T-helper 2 cell treated with Interferon-gamma antibody and Interleukin-4, amounts not matched to agents 5 μg/mL and 100 μg/mL, for 36 hours (primary cell): Measurements from ENCODE around the gene TRPV5.

ENCODE experiments used
- DNase-seq: peaks from one replicate; pipeline ENCODE4 v3.0.0; 2021; ENCODE audit warnings: low spot score
- H3K27ac Mint-ChIP-seq: one replicate; pipeline ENCODE4 v1.8.0; 2021; ENCODE audit warnings: mild to moderate bottlenecking, mixed read lengths
- H3K27me3 Mint-ChIP-seq: one replicate; pipeline ENCODE4 v1.8.0; 2021; ENCODE audit warnings: low read depth, mixed read lengths
- H3K36me3 Mint-ChIP-seq: one replicate; pipeline ENCODE4 v1.8.0; 2021; ENCODE audit warnings: low read depth, mixed read lengths
- H3K4me1 Mint-ChIP-seq: one replicate; pipeline ENCODE4 v1.8.0; 2021; ENCODE audit warnings: low read depth, mixed read lengths
- H3K4me3 Mint-ChIP-seq: one replicate; pipeline ENCODE4 v1.8.0; 2022; ENCODE audit warnings: mild to moderate bottlenecking, moderate library complexity, mixed read lengths
- H3K9me3 Mint-ChIP-seq: one replicate; pipeline ENCODE4 v1.8.0; 2021; ENCODE audit warnings: mixed read lengths

Gene TRPV5

DNA sequence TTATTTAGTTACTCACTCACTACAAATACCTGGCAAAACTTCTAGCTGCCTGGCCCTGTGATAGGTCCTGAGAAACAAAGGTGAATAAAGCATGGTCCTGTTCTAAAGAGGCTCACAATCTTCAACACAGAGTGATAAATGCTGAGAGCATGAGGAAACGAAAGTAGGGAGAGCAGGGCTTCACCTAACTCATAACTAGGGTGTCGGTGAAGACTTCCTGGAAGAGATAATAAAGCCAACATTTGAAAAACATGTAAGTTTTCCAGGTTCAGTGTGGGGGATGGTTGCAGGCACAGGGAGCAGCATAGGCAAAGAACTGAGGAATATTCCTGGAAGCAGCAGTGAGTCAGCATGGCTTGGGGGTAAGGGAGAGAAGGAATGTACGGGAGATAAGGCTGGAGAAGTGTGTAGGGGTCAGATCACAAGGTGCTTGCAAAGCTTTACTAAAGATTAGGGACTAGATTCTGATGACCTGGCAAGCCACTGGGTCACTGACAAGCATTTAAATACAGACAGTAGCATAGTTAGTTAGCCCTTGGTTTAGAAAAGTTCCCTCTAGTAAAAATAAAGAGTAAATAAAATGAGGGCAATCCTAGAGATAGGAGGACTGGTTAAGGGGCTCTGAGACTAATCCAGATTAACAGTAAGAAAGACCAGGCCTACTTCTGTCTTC lies 23.5 kb upstream of the TRPV5 start:
- DNase-seq = no peak
- Mint-ChIP-seq H3K36me3 (no peaks in the 10 kb centered on the region), H3K4me3 (no peak overlapping the region), H3K4me1 (peaks cover 2% of the 10 kb centered on the region), H3K9me3 (peaks cover 8% of the 10 kb centered on the region), H3K27me3 (peaks cover 20% of the 10 kb centered on the region), H3K27ac (no peak overlapping the region)

DNA sequence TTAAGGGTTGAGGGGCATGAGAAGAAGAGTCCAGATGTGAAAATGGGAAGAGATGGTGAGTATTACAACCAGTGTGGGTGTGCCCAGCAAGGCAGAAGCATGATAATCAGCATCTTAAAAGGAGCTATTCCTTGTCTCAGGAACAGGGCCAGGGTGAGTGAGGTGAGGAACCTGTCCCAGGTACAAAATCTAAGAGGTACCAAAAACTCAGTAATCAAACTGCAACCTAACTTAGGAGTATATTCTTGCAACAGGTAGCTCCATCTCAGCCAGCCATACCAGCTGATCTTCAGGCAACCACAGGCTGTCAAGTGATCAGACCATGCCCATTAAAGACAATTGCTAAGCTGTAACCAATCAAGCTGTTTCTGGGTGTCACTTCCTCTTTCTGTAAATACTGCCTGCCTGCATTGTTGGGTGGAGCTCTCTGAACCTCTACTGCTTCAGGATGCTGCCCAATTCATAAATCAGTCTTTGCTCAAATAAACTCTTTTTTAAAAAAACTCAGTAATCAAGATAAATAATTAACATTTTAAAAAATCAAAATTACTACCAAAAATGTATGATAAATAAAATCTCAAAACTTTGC lies 21.2 kb upstream of the TRPV5 start:
- Mint-ChIP-seq H3K36me3 (no peaks in the 10 kb centered on the region), H3K27ac (no peak overlapping the region), H3K4me3 (no peak overlapping the region), H3K27me3 (peaks cover 20% of the 10 kb centered on the region), H3K4me1 (peaks cover 2% of the 10 kb centered on the region), H3K9me3 (peaks cover 8% of the 10 kb centered on the region)
- DNase-seq = no peak

GRCh38 chr7:142950235-142950634 lies 16.7 kb upstream of the TRPV5 start:
- Mint-ChIP-seq H3K4me3 (no peak overlapping the region), H3K27ac (no peak overlapping the region), H3K36me3 (no peaks in the 10 kb centered on the region), H3K4me1 (no peaks in the 10 kb centered on the region), H3K27me3 (peaks cover 7% of the 10 kb centered on the region), H3K9me3 (no peaks in the 10 kb centered on the region)
- DNase-seq = no peak

DNA sequence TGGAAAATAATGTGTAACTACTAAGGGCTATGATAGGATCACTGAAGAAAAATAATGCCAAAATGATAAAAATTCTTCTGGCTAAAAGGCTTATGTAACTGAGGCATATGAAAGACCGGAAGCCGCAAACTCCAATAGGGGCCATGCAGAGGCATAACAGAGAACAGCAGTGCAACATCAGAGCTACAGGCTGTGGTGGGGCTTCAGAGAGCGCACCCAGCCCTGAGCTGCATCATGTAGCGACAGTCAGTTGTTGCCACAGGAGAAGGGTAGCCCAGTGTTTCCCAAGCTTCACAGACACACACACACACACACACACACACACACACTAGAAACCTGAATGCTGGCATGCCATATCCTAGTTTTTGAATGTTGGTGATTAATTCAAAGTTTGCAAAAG lies 15.1 kb upstream of the TRPV5 start:
- peaks cover 7% of the 10 kb centered on the region for H3K27me3 Mint-ChIP-seq
- no peak overlapping the region for H3K4me3 Mint-ChIP-seq
- no peak for DNase-seq
- H3K36me3 Mint-ChIP-seq = no peaks in the 10 kb centered on the region
- no peaks in the 10 kb centered on the region for H3K4me1 Mint-ChIP-seq
- H3K9me3 Mint-ChIP-seq = no peaks in the 10 kb centered on the region
- no peak overlapping the region for H3K27ac Mint-ChIP-seq

- Mint-ChIP-seq H3K4me3 (no peak overlapping the region), H3K27ac (no peak overlapping the region), H3K27me3 (peaks cover under 1% of the 10 kb centered on the region), H3K9me3 (no peaks in the 10 kb centered on the region), H3K36me3 (no peaks in the 10 kb centered on the region), H3K4me1 (no peaks in the 10 kb centered on the region)
- no peak for DNase-seq
Measured at GRCh38 chr7:142945001-142945400, 11.5 kb upstream of the TRPV5 start.

DNA sequence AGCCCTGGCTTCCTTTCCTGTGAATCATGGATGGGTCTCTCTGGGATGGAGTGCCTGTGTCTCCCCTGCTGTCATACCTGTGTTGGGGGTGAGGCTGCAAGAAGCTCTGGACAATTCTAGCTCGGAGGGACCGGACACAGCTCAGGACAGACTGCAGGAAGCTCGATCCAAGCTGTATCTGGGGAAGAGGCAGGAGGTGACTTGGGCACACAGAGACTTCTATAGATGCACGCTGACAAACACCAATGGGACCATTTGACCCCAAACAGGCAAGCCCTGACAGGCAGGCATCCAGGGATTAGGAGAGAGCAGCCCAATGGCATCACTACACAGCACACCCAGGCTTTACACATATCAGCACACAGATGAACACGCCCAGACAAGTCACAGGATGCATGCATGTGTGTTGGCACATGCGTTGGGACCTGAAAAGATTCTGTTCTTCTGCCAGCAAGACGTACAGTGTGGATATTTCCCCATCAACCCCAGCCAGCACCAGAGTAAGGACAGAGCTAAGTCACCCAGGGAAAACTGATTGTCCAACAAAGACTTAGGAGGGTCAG lies 10.2 kb upstream of the TRPV5 start:
- Mint-ChIP-seq H3K27me3 (no peaks in the 10 kb centered on the region), H3K9me3 (no peaks in the 10 kb centered on the region), H3K4me1 (no peaks in the 10 kb centered on the region), H3K4me3 (no peak overlapping the region), H3K27ac (no peak overlapping the region), H3K36me3 (no peaks in the 10 kb centered on the region)
- no peak for DNase-seq

GRCh38 chr7:142942746-142943145 lies 9.2 kb upstream of the TRPV5 start:
- DNase-seq = no peak

DNA sequence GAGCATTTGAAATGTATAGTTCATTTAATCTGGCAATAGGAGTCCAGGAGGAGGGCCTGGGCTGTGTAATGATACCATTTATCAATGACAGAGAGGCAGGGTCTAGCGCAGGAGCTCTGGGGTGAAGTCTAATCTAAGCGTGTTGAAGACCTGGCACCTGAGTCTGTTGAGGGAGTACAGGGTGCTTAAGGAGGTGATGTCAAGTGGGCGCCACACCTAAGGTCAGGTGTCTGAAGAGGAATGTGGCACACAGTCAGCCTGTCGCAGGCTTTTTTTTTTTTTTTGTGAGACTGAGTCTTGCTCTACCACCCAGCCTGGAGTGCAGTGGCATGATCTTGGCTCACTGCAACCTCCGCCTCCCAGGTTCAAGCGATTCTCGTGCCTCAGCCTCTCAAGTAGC lies 8.0 kb upstream of the TRPV5 start:
- H3K4me1 Mint-ChIP-seq = no peaks in the 10 kb centered on the region
- no peak overlapping the region for H3K4me3 Mint-ChIP-seq
- no peaks in the 10 kb centered on the region for H3K9me3 Mint-ChIP-seq
- DNase-seq = no peak
- H3K27me3 Mint-ChIP-seq = no peaks in the 10 kb centered on the region
- no peaks in the 10 kb centered on the region for H3K36me3 Mint-ChIP-seq
- no peak overlapping the region for H3K27ac Mint-ChIP-seq

More at GRCh38 chr7:142942746-142943145, 9.2 kb upstream of the TRPV5 start:
- Mint-ChIP-seq H3K9me3 (no peaks in the 10 kb centered on the region), H3K27ac (no peak overlapping the region), H3K36me3 (no peaks in the 10 kb centered on the region), H3K4me1 (no peaks in the 10 kb centered on the region), H3K4me3 (no peak overlapping the region), H3K27me3 (no peaks in the 10 kb centered on the region)

DNA sequence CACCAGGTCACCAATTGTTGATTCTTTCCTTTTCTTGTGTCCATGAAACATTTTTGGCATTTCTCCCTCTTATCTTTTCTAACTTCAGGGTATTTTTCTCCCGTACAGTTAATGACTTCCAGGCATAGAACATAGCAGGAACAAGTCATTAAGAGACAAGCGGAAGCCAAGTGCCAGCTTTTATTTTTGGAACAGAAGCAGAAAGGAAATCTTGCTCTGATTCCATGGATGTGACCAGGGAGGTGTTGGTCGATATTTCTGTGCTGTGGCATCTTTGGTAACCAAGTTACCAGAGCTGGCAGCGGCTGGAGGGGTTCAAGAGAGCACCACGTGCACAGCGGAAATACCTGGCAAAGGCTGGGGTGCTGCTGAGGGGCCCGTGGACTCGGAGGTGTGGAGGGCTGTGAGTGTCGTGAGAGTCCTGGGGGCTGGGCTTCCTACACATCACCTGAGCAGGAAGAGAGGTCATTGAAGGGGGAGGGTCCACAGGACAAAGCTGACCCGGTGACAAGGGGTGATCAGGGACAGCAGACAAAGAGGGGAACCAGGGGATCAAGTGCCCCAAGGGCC lies 7.5 kb upstream of the TRPV5 start:
- no peaks in the 10 kb centered on the region for H3K27me3 Mint-ChIP-seq
- no peaks in the 10 kb centered on the region for H3K4me1 Mint-ChIP-seq
- no peaks in the 10 kb centered on the region for H3K9me3 Mint-ChIP-seq
- no peak overlapping the region for H3K4me3 Mint-ChIP-seq
- no peaks in the 10 kb centered on the region for H3K36me3 Mint-ChIP-seq
- no peak for DNase-seq
- H3K27ac Mint-ChIP-seq = no peak overlapping the region

- DNase-seq = no peak
- Mint-ChIP-seq H3K9me3 (no peaks in the 10 kb centered on the region), H3K27me3 (no peaks in the 10 kb centered on the region), H3K27ac (no peak within 1 kb of the TSS), H3K36me3 (no peaks in the 10 kb centered on the region), H3K4me1 (no peaks in the 10 kb centered on the region), H3K4me3 (no peak within 1 kb of the TSS)
Measured at GRCh38 chr7:142939226-142939910, 5.8 kb upstream of the TRPV5 start, which contains the start of gene LLCFC1. LLCFC1 (plus strand) TSS chr7:142939484; CDS start chr7:142939622, 138 bp downstream.

- no peak for DNase-seq
- H3K27me3 Mint-ChIP-seq = no peaks in the 10 kb centered on the region
- no peaks in the 10 kb centered on the region for H3K36me3 Mint-ChIP-seq
- no peak overlapping the region for H3K27ac Mint-ChIP-seq
- H3K9me3 Mint-ChIP-seq = no peaks in the 10 kb centered on the region
- H3K4me3 Mint-ChIP-seq = no peak overlapping the region
- H3K4me1 Mint-ChIP-seq = no peaks in the 10 kb centered on the region
Measured at GRCh38 chr7:142938611-142939010, 5.1 kb upstream of the TRPV5 start.

DNA sequence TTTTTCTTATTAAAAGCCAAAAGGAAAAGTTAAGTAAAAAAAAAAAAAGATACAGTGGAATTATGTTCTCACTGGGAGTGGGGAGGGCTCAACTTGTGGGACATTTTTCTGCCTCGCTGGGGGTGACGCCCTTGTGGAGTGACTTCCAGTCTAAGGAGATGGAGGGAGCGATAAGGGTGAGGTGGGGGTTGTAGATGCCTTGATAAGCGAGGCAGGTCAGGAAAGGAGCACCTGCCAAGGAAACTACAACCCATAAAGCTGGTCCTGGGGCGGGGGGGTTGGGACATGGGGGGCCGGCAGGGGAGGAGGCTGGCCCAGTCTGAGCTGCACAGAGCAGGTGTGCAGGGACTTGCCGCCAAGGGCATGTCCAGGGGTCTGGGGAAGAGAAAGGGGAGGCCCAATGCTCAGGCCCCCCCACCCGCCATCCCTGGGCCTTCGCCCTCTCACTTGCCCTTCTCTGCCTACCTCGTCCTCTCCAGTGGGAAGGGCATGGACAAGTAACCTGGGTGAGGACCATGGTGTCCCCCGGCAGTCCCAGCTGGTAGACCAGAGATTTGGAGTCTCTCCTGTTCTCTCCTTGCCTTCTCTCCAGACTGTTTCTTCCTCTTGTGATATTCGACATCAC lies 2.5 kb upstream of the TRPV5 start:
- H3K4me3 Mint-ChIP-seq = no peak overlapping the region
- no peak for DNase-seq
- H3K36me3 Mint-ChIP-seq = no peaks in the 10 kb centered on the region
- no peaks in the 10 kb centered on the region for H3K27me3 Mint-ChIP-seq
- H3K4me1 Mint-ChIP-seq = no peaks in the 10 kb centered on the region
- no peaks in the 10 kb centered on the region for H3K9me3 Mint-ChIP-seq
- no peak overlapping the region for H3K27ac Mint-ChIP-seq

GRCh38 chr7:142934056-142934455 lies 510 bp upstream of the TRPV5 start:
- Mint-ChIP-seq H3K27me3 (no peaks in the 10 kb centered on the region), H3K9me3 (no peaks in the 10 kb centered on the region), H3K36me3 (no peaks in the 10 kb centered on the region), H3K4me3 (no peak overlapping the region), H3K27ac (no peak overlapping the region), H3K4me1 (no peaks in the 10 kb centered on the region)
- no peak for DNase-seq

GRCh38 chr7:142933092-142933475 lies 462 bp downstream of the TRPV5 start:
- Mint-ChIP-seq H3K9me3 (no peaks in the 10 kb centered on the region), H3K27ac (no peak overlapping the region), H3K27me3 (no peaks in the 10 kb centered on the region), H3K4me1 (no peaks in the 10 kb centered on the region), H3K36me3 (no peaks in the 10 kb centered on the region), H3K4me3 (no peak overlapping the region)
- DNase-seq = no peak
